ENCODE results near the gene PLAAT4.

DNA sequence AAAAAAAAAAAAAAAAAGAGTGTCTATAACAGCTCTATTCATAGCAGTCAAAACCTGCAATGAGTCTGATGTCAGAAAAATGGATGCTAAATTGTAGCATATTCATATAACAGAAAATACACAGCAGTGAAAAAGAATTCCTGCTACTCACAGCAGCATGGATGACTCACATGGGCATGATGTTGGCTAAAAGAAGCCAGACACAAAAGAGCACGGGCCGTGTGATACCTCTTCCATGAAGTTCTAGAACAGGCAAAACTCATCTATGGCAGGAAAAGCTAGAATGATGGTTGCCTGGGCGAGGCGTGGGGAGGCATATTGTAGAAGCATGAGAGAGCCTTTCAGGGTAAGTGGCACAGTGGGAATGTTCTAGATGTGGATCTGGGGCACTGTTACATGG is 58.7 kb downstream of the PLAAT4 start:
- TF ChIP-seq, protein P1, sequence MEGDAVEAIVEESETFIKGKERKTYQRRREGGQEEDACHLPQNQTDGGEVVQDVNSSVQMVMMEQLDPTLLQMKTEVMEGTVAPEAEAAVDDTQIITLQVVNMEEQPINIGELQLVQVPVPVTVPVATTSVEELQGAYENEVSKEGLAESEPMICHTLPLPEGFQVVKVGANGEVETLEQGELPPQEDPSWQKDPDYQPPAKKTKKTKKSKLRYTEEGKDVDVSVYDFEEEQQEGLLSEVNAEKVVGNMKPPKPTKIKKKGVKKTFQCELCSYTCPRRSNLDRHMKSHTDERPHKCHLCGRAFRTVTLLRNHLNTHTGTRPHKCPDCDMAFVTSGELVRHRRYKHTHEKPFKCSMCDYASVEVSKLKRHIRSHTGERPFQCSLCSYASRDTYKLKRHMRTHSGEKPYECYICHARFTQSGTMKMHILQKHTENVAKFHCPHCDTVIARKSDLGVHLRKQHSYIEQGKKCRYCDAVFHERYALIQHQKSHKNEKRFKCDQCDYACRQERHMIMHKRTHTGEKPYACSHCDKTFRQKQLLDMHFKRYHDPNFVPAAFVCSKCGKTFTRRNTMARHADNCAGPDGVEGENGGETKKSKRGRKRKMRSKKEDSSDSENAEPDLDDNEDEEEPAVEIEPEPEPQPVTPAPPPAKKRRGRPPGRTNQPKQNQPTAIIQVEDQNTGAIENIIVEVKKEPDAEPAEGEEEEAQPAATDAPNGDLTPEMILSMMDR (IDR thresholded peaks at IDR 0.05): no peak
- no peak for TF ChIP-seq POLR2A (IDR thresholded peaks at IDR 0.05)
